Measurements from ENCODE around the gene VSTM2A. TPM values are rescaled to one million over a fixed set of nuclear protein-coding genes. Genes with fewer than 3 reads are reported as not detected.
"Not testable (repeated sequence)": the region's sequence is repeated elsewhere in the genome, so short reads cannot be mapped to it uniquely, and the experiment has no call there.

The VSTM2A gene, protein sequence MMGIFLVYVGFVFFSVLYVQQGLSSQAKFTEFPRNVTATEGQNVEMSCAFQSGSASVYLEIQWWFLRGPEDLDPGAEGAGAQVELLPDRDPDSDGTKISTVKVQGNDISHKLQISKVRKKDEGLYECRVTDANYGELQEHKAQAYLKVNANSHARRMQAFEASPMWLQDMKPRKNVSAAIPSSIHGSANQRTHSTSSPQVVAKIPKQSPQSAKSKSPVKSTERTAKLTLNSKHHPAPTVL
- total RNA-seq (2014; rRNA removed; shearing (Covaris generic); ENCODE audit: low replicate concordance): not detected in 2 replicates

DNA sequence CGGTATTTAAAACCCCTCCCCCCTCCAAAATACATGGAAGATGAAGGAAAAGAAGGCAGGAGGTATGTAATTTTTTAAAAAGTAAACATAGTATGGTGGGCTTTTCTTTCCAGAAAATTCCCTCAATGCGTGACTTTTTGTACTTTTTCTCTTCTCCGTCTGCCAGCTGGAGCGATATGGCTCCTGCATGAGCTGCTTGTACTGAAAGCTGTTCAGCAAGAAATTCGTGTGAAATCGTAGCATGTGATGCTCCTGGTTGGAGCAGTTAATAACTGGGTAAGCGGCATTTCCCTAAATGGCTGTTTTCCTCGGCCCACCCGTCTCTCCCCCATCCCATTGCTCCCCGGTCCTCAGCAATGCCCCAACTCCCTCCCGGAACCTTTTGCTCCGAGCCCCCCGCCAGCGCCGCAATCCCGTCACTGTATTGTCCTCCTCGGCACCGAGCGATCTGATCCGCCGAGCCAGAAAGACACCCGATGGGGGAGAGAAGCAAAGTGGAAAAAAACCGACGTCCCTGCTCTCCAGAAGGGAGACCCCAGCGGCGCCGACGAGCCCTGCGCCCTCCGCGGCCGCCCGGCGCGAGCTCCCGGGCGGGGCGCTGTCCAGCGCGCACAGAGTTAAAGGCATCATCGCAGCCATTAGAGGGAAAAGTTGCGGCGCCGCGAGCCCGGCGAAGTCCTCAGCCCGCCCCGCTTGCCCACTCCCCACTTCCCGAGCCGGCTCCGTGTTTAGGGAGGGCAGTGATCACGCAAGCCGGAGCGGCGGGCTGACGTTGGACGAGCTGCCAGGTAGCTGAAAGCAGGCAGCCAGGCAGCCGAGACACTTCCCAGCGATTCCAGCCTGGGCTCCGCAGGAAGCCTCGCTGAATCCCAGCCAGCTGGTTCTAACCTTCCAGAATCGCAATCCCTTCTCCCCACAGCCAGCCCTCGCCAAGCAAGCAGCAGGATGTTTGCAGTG is at the start of gene VSTM2A:
TSS of gene VSTM2A (plus strand) at position 707 of the 957 bp plus-strand sequence. CDS start 356 bp downstream, outside the sequence.
- in situ Hi-C loops (cut with HindIII; ENCODE audit: low pct_unique_long_range_greater_than_20kb, low sequenced_read_pairs): no loop called here
- DNase-seq (ENCODE audit: low read depth): no peak

DNA sequence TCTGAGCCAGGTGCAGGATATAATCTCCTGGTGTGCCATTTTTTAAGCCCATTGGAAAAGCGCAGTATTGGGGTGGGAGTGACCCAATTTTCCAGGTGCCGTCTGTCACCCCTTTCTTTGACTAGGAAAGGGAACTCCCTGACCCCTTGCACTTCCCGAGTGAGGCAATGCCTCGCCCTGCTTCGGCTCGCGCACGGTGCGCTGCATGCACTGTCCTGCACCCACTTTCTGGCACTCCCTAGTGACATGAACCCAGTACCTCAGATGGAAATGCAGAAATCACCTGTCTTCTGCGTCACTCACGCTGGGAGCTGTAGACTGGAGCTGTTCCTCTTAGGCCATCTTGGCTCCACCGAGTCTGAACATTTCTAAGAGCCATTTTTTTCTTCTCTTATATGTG is 37.6 kb upstream of the VSTM2A start:
- DNase-seq (ENCODE audit: low read depth); in situ Hi-C loops (cut with HindIII; ENCODE audit: low pct_unique_long_range_greater_than_20kb, low sequenced_read_pairs): not testable (repeated sequence)

DNA sequence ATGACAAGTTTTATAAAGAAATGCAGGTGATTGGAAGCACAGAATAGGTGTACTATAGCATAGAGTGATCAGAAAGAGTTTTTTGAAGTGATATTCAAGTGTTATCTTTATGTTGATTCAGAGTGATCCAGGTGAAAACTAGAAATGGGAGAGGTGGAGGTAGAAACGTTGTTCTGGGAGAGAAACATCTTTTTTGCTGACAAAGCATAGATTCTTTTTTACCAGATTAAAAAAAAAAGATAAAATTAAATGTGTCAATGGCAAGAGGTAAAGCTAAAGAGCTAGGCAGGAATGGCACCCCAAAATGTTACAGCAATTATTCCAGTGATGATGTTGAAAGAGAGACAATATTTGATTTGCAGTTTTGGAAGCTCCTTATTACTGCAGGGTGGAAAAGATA is 12.6 kb upstream of the VSTM2A start:
- in situ Hi-C loops (cut with HindIII; ENCODE audit: low pct_unique_long_range_greater_than_20kb, low sequenced_read_pairs): no loop called here

DNA sequence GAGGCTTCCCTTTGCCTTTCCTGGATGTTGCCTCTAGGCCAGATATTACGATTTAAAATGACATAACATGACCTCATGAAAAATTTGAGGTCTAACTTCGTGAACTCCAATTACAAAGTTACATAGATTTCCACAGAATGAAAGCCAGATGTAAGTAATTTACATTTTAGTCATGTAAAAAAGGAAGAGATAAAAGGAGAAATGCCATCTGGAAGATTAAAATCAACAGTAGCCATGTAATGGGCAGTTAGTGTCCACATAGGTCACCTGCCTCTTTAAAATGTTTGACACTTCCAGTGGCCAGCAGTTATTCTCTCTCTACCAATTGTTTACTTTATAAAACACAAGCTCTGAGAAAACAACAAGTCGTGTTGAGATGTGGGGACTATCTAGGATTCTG is 4.1 kb upstream of the VSTM2A start:
- in situ Hi-C loops (cut with HindIII; ENCODE audit: low pct_unique_long_range_greater_than_20kb, low sequenced_read_pairs): no loop called here
- DNase-seq (ENCODE audit: low read depth): no peak

More for the DNA sequence above, 12.6 kb upstream of the VSTM2A start:
- DNase-seq (ENCODE audit: low read depth): no peak

DNA sequence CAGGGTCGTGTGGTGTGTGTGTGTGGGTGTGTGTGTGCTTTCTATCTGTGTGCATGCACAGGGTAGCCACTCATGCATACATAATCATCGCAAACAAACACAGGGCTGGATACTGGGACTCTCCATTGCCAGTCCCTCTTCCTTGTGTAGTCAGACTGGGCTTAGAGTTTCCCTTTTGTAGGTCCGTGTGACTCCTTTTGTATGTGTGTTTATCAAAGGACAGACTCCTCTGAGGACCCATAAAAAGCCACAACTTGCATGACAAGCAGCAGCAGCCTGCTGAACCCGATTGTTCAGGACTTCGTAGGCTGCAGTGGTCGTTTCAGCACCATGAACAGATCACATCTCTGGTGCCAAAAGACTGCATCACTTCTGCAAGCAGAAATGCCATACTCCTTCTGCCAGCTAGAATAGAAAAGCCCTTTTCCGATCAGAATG is 895 bp downstream of the VSTM2A start:
- peak; percentile 10 for DNase-seq (ENCODE audit: low read depth)
- in situ Hi-C loops (cut with HindIII; ENCODE audit: low pct_unique_long_range_greater_than_20kb, low sequenced_read_pairs): no loop called here

DNA sequence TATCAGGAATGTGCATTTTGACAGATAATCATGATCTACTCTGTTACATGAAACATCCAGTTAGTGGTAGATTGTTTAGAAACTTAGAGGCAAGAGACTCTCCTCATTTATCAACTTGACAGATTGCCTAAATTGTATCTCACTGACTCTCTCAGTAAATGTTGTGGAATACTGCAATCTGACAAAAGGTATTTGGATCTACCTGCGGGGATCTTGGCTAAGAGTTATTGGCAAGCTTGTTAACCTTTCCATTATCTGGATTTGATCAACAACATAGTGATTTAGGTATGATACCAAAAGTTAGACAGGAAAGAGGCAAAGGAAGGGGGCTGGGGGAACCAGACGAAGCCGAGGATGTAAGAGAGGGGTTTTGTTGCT is 2.0 kb downstream of the VSTM2A start:
- DNase-seq (ENCODE audit: low read depth): no peak
- in situ Hi-C loops (cut with HindIII; ENCODE audit: low pct_unique_long_range_greater_than_20kb, low sequenced_read_pairs): no loop called here

DNA sequence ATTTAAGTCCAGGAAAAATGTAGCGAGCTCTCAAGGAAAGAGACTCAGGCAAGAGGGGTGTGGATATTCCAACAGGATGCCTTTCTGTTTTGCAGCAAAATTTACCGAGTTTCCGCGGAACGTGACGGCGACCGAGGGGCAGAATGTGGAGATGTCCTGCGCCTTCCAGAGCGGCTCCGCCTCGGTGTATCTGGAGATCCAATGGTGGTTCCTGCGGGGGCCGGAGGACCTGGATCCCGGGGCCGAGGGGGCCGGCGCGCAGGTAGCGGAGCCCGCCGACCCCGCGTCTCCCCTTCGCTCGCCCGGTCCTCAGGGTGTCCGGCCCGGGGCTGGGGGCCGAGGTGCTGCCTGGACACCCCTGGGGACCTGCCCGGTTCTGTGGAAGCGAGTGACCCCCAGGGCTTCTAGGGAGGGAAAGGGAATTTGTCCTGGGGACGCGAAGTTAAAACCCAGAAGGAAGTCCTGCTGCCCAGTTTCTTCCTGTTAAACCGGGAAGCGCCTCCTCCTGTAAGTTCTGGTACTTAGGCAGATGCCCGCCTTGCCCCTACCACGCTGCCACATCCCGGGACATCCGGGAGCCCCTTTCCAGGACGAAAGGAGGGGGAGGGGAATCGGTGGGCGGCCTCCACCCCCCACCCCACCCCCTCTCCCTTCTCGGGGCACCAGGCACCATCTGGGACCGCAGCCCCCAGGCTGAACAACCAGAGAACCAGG is 2.5 kb downstream of the VSTM2A start:
- no peak for DNase-seq (ENCODE audit: low read depth)
- in situ Hi-C loops (cut with HindIII; ENCODE audit: low pct_unique_long_range_greater_than_20kb, low sequenced_read_pairs): no loop called here

DNA sequence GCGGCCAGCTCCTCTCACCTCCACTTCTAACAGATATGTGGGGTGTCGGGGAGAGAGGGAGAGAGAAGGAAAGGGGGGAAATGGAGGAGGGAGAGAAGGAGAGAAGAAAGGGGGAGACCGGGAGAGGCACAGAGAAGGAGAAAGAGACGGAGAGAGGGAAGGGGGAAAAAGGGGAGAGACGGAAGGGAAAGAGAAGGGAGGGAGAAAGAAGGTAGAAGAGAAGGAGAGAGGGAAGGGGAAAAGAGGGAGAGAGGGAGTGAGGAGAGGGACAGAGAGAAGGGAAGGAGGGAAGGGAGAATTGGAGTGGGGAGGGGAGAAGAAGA is 3.0 kb downstream of the VSTM2A start:
- in situ Hi-C loops (cut with HindIII; ENCODE audit: low pct_unique_long_range_greater_than_20kb, low sequenced_read_pairs): no loop called here
- no peak for DNase-seq (ENCODE audit: low read depth)

DNA sequence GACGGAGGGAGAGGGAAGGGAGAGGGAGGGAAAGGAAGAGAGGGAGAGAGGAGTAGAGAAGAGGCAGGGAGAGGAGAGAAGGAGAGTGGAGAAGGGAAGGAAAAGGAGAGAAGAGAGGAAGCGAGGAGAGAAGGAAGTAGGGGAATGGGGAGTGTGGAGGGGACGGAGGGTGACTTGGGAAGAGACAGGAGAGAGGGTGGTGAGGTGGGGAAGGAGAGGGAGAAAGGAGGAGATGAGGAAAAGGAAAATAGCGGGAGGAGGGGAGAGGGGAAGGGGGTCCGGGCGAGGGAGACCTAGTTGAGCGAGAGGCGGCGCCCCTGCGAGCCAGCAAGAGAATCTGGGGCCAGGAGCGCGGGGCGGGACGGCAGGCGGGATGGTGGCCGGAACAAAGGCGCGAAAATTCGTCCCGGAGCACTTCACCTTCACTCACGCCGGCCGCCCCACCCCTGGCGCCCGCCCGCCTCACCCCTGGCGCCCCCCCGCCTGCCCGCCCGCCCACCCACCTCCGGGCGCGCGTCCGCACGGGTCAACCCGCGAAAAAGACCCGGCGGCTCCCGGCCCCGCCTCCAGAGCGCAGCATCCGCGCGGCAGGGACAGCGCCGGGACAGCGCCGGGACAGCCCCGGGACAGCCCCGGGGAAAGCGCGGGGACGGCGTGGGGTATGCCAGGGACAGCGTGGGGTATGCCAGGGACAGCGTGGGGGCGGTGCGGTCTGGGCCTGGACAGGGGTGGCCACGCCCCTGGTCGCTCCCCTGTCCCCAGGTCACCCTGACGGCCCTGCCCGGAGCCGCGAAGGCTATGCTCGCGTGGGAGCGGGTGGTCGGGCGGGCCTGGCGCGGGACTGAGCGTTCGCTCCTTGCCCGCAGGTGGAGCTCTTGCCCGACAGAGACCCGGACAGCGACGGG is 4.2 kb downstream of the VSTM2A start:
- peak; percentile 43 for DNase-seq (ENCODE audit: low read depth)
- in situ Hi-C loops (cut with HindIII; ENCODE audit: low pct_unique_long_range_greater_than_20kb, low sequenced_read_pairs): no loop called here

DNA sequence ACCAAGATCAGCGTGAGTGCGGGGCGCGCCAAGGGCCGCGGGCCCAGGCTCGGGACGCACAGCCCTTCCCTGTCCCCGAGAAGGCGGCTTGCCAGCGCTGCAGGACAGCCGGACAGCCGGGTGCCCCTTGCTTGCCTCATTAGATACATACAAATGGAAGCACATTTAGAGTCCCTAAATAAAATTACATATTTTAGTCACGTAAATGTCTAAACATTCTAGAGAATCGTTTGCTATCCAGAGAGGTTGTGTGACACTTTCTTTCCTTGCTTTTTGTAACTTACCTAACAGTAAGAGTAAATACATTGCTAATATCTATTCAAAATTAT is 4.8 kb downstream of the VSTM2A start:
- in situ Hi-C loops (cut with HindIII; ENCODE audit: low pct_unique_long_range_greater_than_20kb, low sequenced_read_pairs): no loop called here

DNA sequence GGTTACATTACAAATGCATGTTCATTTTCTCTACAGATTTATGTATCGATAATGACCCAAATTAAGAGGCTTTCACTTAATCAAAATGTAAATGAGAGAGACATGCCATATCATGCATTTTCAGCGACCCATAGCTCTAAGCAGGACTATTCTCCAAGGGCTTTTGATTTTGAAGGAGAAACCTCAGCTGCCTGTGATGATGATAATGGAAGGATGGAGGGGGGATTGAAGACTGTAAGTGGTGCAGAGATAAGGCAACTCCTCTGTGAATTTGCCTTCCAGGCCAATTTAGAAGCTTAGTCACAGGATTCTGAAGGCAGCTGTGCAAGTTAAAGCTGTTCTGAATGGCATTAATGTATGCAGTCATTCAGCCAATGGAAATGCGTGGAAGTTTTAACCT is 8.3 kb downstream of the VSTM2A start:
- no peak for DNase-seq (ENCODE audit: low read depth)
- in situ Hi-C loops (cut with HindIII; ENCODE audit: low pct_unique_long_range_greater_than_20kb, low sequenced_read_pairs): no loop called here

More for the DNA sequence above, 4.8 kb downstream of the VSTM2A start:
- no peak for DNase-seq (ENCODE audit: low read depth)

DNA sequence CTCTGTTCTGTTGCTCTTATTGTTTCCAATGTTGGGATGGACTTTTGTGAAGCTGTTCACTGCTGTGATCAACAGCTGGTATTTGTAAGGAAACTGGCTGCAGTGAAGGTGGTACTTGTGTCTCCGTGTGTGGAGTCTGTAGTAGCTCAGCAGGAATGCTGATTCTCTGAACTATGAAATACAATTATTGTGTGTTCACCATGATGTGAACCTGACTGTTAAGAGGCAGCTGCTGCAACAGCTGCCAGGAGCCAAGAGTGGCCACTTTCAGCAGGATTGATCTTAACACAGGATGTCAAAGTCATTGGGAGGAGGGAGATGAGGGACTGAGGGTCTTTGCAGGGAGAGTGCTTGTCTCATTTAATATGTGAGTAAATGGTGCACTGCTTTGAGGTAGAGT is 13.9 kb downstream of the VSTM2A start:
- in situ Hi-C loops (cut with HindIII; ENCODE audit: low pct_unique_long_range_greater_than_20kb, low sequenced_read_pairs): no loop called here

DNA sequence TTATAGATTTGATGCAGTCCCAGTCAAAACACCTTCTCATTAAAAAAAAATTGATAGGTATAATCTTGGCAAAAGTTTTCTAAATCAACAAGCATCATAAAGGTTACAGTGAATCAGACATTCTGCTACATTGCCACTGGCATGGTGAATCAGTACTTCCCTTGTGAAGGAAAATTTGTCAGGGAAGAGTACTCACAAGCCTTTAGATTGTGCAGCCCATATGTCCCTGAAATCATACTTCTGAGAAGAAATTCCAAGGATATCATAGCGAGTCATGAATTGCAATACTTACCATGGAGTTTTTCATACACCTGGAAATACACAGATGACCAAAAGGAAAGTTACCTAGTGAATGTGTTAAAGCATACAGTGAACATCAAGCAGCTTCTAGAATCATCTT is 17.2 kb downstream of the VSTM2A start:
- in situ Hi-C loops (cut with HindIII; ENCODE audit: low pct_unique_long_range_greater_than_20kb, low sequenced_read_pairs): no loop called here

More for the DNA sequence above, 13.9 kb downstream of the VSTM2A start:
- DNase-seq (ENCODE audit: low read depth): no peak

DNA sequence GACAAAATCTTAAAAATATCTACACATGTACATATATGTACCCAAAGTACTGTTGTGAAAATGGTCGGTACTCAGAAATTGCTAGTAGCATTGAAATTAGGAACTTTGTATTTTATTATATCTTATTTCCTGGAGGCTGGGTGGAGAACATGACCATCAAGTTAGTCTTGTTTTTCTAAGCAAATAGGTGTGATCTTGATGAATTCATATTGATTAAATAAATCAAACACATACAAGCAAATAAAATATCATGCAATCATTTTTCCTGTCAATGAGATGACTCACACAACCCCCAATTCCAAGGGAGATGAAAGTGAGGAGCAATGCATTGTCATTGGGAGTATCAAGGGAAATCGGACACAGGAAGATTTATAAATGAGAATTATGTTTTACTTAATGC is 18.0 kb downstream of the VSTM2A start:
- no peak for DNase-seq (ENCODE audit: low read depth)
- in situ Hi-C loops (cut with HindIII; ENCODE audit: low pct_unique_long_range_greater_than_20kb, low sequenced_read_pairs): no loop called here

More for the DNA sequence above, 17.2 kb downstream of the VSTM2A start:
- no peak for DNase-seq (ENCODE audit: low read depth)

DNA sequence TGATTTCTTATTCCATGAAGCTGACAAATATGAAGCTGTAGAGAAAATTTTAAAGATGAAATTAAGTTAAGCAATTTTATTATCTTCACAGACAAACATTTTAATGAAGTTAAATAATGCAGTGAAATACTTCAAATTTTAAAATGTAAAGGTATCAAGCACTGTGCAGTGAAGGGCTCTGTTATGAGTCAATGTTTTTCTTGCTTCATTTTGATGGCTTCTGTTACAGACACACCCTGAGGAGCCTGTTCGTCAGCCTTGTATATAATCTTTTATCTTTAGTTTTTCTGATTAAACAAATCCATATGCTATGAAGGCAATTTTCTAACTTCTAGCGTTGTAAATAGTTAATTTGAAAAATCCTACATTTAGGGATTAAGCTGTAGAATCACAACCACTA is 18.5 kb downstream of the VSTM2A start:
- DNase-seq (ENCODE audit: low read depth): no peak
- in situ Hi-C loops (cut with HindIII; ENCODE audit: low pct_unique_long_range_greater_than_20kb, low sequenced_read_pairs): no loop called here

DNA sequence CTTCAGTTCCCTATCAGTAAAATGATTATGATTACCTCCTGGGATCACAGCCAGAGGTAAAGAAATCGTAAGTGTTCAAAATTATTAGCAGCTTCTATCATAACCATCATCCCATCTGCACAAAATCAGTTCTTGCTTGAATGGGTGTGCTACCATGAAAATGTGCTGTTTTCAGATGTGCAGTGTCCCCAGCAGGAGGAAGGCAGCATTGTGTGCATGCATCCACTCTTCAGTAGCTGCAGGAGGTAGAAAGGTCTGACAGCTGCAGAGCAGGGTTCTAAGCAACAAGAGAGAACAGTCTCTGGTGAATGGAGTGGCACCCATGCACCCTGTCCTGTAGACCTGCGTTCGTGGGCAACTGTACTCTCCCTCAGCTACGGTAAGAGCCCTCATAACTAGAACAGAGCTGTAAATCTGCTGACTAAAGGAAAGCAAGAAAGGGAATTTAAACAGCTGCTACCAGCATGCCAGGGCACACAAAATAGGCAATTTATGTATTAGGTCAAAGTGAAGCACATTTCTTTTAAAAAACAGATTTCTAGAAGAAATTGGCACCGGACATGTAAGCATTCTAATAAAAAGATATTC is 21.2 kb downstream of the VSTM2A start:
- DNase-seq (ENCODE audit: low read depth): no peak
- in situ Hi-C loops (cut with HindIII; ENCODE audit: low pct_unique_long_range_greater_than_20kb, low sequenced_read_pairs): no loop called here

DNA sequence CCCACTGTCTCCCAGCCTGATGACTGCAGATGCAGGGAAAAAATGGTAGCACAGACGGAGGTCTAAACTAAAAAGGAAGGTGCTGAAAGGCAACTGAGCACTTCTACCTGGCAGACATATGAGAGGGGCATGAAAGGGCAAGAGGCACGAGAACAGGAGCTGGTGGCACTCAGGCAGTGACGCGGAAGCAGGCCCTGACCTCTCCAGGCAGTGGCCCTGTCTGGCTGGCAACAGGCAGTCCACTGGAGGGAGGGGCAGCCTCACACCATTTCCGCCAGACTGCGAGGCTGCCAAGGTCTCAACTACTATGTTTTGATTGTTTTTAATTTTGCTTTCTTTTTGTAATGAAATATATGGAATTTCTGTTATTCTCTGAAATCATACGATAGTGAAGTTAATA is 23.3 kb downstream of the VSTM2A start:
- no peak for DNase-seq (ENCODE audit: low read depth)
- in situ Hi-C loops (cut with HindIII; ENCODE audit: low pct_unique_long_range_greater_than_20kb, low sequenced_read_pairs): no loop called here

DNA sequence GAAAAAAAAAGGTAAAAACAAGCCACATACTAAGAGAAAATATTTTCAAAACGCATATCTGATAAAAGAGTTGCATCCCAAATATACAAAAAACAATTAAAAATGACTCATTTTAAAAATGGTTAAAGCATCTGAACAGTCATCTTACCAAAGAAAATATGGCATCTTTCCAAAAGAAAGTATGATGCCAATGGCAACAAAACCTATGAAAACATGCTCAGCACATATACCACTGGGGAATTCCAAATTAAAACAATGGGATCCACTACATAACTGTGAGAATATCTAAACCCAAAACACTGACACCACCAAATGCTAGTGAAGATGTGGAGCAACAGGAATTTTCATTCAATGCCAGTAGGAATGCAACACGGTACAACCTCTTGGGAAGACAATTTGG is 39.3 kb downstream of the VSTM2A start:
- in situ Hi-C loops (cut with HindIII; ENCODE audit: low pct_unique_long_range_greater_than_20kb, low sequenced_read_pairs): no loop called here
- DNase-seq (ENCODE audit: low read depth): peak; percentile 9
